Measurements from ENCODE around the gene GNAZ. TPM values are rescaled to one million over a fixed set of nuclear protein-coding genes. Genes with fewer than 3 reads are reported as not detected.

GNAZ gene
- total RNA-seq, 2 donors from 2014 or later: 0.37 to 2.0 TPM

- no peak overlapping the region for H3K4me3 Mint-ChIP-seq
- H3K4me1 Mint-ChIP-seq: no peaks in the 10 kb centered on the region
- H3K27ac Mint-ChIP-seq: no peak overlapping the region
- H3K27me3 Mint-ChIP-seq: no peaks in the 10 kb centered on the region
- H3K9me3 Mint-ChIP-seq: no peaks in the 10 kb centered on the region
- no peak for ATAC-seq (replicated peaks)
- H3K36me3 Mint-ChIP-seq (ENCODE audit: low read depth): no peaks in the 10 kb centered on the region
Observed at GRCh38 chr22:23084453-23085350, 14.4 kb downstream of the GNAZ start.

GRCh38 chr22:23085351-23085671, 15.0 kb downstream of the GNAZ start:
- H3K27ac Mint-ChIP-seq: no peak overlapping the region
- no peaks in the 10 kb centered on the region for H3K36me3 Mint-ChIP-seq (ENCODE audit: low read depth)
- H3K4me3 Mint-ChIP-seq: no peak overlapping the region
- H3K27me3 Mint-ChIP-seq: no peaks in the 10 kb centered on the region
- ATAC-seq (replicated peaks): no peak
- no peaks in the 10 kb centered on the region for H3K4me1 Mint-ChIP-seq
- H3K9me3 Mint-ChIP-seq: no peaks in the 10 kb centered on the region

GRCh38 chr22:23085785-23086184, 15.5 kb downstream of the GNAZ start:
- H3K27me3 Mint-ChIP-seq: no peaks in the 10 kb centered on the region
- no peaks in the 10 kb centered on the region for H3K9me3 Mint-ChIP-seq
- H3K4me1 Mint-ChIP-seq: no peaks in the 10 kb centered on the region
- ATAC-seq (replicated peaks): no peak
- H3K36me3 Mint-ChIP-seq (ENCODE audit: low read depth): no peaks in the 10 kb centered on the region
- H3K4me3 Mint-ChIP-seq: no peak overlapping the region
- no peak overlapping the region for H3K27ac Mint-ChIP-seq

GRCh38 chr22:23086263-23086662, 15.9 kb downstream of the GNAZ start:
- Mint-ChIP-seq H3K27me3 (no peaks in the 10 kb centered on the region), H3K4me3 (no peak overlapping the region), H3K9me3 (no peaks in the 10 kb centered on the region), H3K27ac (no peak overlapping the region), H3K4me1 (no peaks in the 10 kb centered on the region), H3K36me3 (ENCODE audit: low read depth) (no peaks in the 10 kb centered on the region)
- ATAC-seq (replicated peaks): no peak

DNA sequence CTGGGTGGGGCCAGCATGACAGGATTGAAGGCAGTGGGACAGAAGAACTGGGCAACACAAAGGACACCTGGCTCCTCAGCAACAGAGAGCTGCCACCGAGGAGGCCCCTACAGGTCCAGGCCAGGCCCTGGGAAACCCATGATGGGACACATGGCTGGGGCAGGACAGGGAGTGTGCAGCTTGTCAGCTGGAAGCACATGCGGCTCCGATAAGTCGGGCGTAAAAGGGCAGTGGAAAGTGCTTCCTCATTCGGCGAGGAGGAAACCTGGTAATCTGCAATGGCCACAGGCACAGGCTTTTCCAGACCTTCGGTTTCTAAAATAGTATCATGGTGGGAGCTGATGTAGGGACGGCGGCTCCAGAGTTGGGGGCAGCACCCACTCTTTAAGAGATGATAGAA, 16.5 kb downstream of the GNAZ start:
- Mint-ChIP-seq H3K4me3 (no peak overlapping the region), H3K36me3 (ENCODE audit: low read depth) (no peaks in the 10 kb centered on the region), H3K27me3 (no peaks in the 10 kb centered on the region), H3K27ac (no peak overlapping the region), H3K4me1 (no peaks in the 10 kb centered on the region), H3K9me3 (no peaks in the 10 kb centered on the region)
- no peak for ATAC-seq (replicated peaks)

DNA sequence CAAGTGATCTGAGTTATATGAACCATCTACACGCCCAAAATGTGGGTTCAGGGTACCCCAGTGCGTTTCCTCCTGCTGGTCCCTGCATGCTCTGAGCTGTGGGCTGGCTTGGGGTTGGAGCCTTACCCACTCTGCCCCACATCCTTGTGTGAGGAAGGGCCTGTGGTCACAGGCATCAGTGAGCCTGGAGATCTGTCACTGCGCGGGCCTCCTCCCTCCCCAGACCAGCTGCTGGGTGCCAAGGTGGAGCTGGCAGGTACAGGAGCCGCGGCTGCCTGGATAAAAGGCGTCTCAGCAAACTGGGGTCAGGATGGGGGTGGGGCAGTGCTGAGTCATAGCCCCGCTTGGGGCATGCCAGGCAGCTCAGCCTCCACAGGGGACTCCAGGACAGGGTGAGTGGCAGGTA, 17.9 kb downstream of the GNAZ start:
- Mint-ChIP-seq H3K27ac (no peak overlapping the region), H3K4me3 (no peak overlapping the region), H3K36me3 (ENCODE audit: low read depth) (no peaks in the 10 kb centered on the region), H3K4me1 (no peaks in the 10 kb centered on the region), H3K9me3 (no peaks in the 10 kb centered on the region), H3K27me3 (no peaks in the 10 kb centered on the region)
- peak; percentile 32 for ATAC-seq (replicated peaks)

DNA sequence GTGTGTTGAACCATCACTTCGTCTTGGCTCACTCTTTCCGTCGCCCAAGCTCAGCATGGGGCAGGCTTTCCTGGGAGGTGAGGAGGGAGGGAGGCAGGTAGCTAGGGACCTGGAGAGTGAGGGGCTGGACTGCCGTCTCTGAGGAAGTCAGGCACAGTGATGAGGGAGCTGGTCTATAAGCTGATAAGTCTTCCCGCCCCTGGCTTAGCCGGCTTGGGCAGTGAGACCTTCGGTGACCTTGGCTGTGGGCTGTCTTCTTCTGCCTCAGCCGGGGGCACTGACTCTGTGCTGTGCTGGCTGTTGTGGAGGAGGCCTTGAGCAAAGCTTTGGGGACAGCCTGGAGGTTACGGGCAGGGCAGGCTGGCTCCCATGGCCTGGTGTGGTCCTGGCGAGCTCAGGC, 18.7 kb downstream of the GNAZ start:
- Mint-ChIP-seq H3K36me3 (ENCODE audit: low read depth) (no peaks in the 10 kb centered on the region), H3K4me3 (no peak overlapping the region), H3K27me3 (no peaks in the 10 kb centered on the region), H3K9me3 (no peaks in the 10 kb centered on the region), H3K27ac (no peak overlapping the region), H3K4me1 (no peaks in the 10 kb centered on the region)
- ATAC-seq (replicated peaks): no peak

GRCh38 chr22:23089633-23090456, 19.5 kb downstream of the GNAZ start:
- no peaks in the 10 kb centered on the region for H3K9me3 Mint-ChIP-seq
- H3K4me1 Mint-ChIP-seq: no peaks in the 10 kb centered on the region
- H3K36me3 Mint-ChIP-seq (ENCODE audit: low read depth): no peaks in the 10 kb centered on the region
- no peaks in the 10 kb centered on the region for H3K27me3 Mint-ChIP-seq
- ATAC-seq (replicated peaks): no peak
- H3K4me3 Mint-ChIP-seq: no peak overlapping the region
- H3K27ac Mint-ChIP-seq: no peak overlapping the region

GRCh38 chr22:23090457-23090835, 20.1 kb downstream of the GNAZ start:
- Mint-ChIP-seq H3K36me3 (ENCODE audit: low read depth) (no peaks in the 10 kb centered on the region), H3K9me3 (no peaks in the 10 kb centered on the region), H3K4me1 (no peaks in the 10 kb centered on the region), H3K27ac (no peak overlapping the region), H3K4me3 (no peak overlapping the region), H3K27me3 (no peaks in the 10 kb centered on the region)
- ATAC-seq (replicated peaks): no peak

DNA sequence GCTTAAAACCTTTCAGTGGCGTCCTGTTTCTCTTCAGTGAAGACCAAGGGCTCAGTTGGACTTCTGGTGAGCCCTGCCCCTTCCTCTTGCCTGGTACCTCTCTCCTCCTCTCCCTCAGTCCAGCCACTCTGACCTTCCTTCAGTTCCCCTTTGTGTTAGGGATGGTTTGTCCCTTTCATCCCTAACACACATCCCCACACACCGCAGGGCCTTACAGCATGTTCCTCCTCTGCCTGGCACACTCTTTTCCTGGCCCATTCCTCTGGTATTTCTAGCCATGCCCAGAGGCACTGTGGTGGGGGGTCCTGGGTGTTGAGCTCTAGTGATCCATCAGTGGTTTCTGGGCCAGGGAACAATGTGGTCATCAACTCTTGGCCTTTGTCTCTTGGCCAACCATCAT, 21.4 kb downstream of the GNAZ start:
- Mint-ChIP-seq H3K9me3 (no peaks in the 10 kb centered on the region), H3K27me3 (no peaks in the 10 kb centered on the region), H3K4me1 (no peaks in the 10 kb centered on the region), H3K27ac (no peak overlapping the region), H3K4me3 (no peak overlapping the region), H3K36me3 (ENCODE audit: low read depth) (no peaks in the 10 kb centered on the region)
- ATAC-seq (replicated peaks): no peak

- H3K4me3 Mint-ChIP-seq: no peak overlapping the region
- no peak overlapping the region for H3K27ac Mint-ChIP-seq
- H3K4me1 Mint-ChIP-seq: no peaks in the 10 kb centered on the region
- H3K9me3 Mint-ChIP-seq: no peaks in the 10 kb centered on the region
- no peaks in the 10 kb centered on the region for H3K27me3 Mint-ChIP-seq
- no peaks in the 10 kb centered on the region for H3K36me3 Mint-ChIP-seq (ENCODE audit: low read depth)
- ATAC-seq (replicated peaks): no peak
Observed at GRCh38 chr22:23092217-23092955, 22.1 kb downstream of the GNAZ start.

DNA sequence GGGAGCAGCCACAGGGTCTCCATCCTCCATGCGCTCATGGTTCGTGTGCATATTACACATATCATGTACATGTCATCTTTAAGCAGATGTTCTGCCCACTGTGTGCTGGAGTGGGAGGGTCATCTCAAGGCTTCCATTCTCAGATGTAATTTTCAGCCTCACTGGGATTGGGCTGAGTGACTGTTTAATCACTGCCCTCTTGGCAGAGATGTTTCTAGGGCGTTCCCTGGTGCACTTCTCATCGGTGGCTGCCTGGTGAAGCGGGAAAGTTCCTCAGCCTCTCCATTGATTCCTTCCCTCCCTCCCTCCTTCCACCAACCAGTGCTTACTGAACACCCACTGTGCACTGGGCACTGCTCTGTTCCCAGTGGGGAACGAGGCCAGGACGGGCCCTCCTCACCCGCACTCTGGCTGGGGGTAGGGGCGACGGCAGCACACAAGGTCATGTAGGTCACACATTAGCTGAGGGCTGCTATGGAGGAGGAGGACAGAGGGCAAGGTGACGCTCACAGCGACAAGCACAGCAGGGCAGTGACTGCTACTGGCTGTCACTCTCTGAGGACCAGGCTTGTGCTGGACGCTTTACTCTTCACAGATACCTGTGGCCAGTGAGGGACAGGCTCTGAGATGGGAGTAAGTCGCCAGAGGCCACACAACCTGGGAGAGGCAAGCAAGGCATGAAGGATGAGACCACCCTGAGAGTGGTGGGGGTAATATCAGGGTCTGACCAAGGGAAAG, 22.9 kb downstream of the GNAZ start:
- H3K4me1 Mint-ChIP-seq: no peaks in the 10 kb centered on the region
- no peak for ATAC-seq (replicated peaks)
- H3K27ac Mint-ChIP-seq: no peak overlapping the region
- H3K9me3 Mint-ChIP-seq: no peaks in the 10 kb centered on the region
- no peaks in the 10 kb centered on the region for H3K36me3 Mint-ChIP-seq (ENCODE audit: low read depth)
- H3K27me3 Mint-ChIP-seq: no peaks in the 10 kb centered on the region
- H3K4me3 Mint-ChIP-seq: no peak overlapping the region

DNA sequence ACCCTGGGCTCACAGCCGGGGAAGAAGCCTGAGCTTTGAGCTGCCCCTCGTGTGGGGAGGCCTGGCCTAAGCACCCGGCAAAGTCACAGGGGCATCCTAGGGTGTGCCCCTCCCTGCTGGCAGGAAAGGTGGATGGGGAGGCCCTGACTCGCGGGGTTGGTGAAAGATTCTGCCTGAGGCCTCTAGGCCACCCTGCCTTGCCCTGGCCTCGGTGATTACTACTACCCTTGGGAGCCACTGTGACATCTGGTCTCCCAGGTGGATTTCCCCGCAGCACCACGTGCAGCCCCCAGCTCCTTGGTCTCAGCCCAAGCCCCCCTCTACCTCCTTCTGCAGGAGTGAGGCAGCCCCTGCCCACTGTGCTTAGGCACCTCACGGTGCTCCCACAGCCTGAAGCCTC, 23.9 kb downstream of the GNAZ start:
- Mint-ChIP-seq H3K4me1 (no peaks in the 10 kb centered on the region), H3K27me3 (no peaks in the 10 kb centered on the region), H3K4me3 (no peak overlapping the region), H3K36me3 (ENCODE audit: low read depth) (no peaks in the 10 kb centered on the region), H3K9me3 (no peaks in the 10 kb centered on the region), H3K27ac (no peak overlapping the region)
- ATAC-seq (replicated peaks): no peak

Measured in activated T-helper 17 cell treated with anti-CD3 and anti-CD28 coated beads, Interleukin-2, amount 50 U/mL, for 72 hours (primary cell).